HepG2 (cell line): ENCODE results near the gene HCFC1. TPM values are rescaled to one million over a fixed set of nuclear protein-coding genes. Genes with fewer than 3 reads are reported as not detected.

Experiments
- ELF4 ChIP-seq: sonication (generic); formaldehyde crosslinking; IDR thresholded peaks from 2 replicates; pipeline ENCODE4 v1.5.0; 2020; ENCODE audit warnings: missing genetic modification reagents, mild to moderate bottlenecking, moderate library complexity, borderline replicate concordance
- GRHL1 ChIP-seq: sonication (generic); formaldehyde crosslinking; conservative IDR thresholded peaks from 2 replicates; pipeline ENCODE4 v1.8.0; 2022; ENCODE audit warnings: missing genetic modification reagents
- HMG20B ChIP-seq: conservative IDR thresholded peaks from 2 replicates; pipeline ENCODE4 v1.6.1; 2016; ENCODE audit warnings: missing genetic modification reagents, missing compliant biosample characterization
- MTA1 ChIP-seq: sonication (generic); formaldehyde crosslinking; IDR thresholded peaks from 2 replicates; pipeline ENCODE4 v1.4.0; 2020; ENCODE audit warnings: missing genetic modification reagents, mild to moderate bottlenecking, borderline replicate concordance
- NFKB2 ChIP-seq: sonication (generic); formaldehyde crosslinking; IDR thresholded peaks from 2 replicates; pipeline ENCODE4 v1.4.0; 2020; ENCODE audit warnings: missing genetic modification reagents, borderline replicate concordance
- PATZ1 ChIP-seq: sonication (generic); formaldehyde crosslinking; IDR thresholded peaks from 2 replicates; pipeline ENCODE4 v1.4.0; 2020; ENCODE audit warnings: missing genetic modification reagents
- PAX8 ChIP-seq: sonication (generic); formaldehyde crosslinking; IDR thresholded peaks from 2 replicates; pipeline ENCODE4 v1.8.0; 2022; ENCODE audit warnings: mild to moderate bottlenecking, missing genetic modification reagents, borderline replicate concordance
- SMC3 ChIP-seq: IDR thresholded peaks from 2 replicates; pipeline ENCODE4 v1.6.1; 2011; ENCODE audit warnings: low read length, improper control_type of control experiment
- SOX13 ChIP-seq, 3 experiments: fragments of 450-650 bp in 1 of 3; sonication (generic) in 1 of 3; formaldehyde crosslinking in 1 of 3; IDR thresholded peaks in 2 of 3; conservative IDR thresholded peaks in 1 of 3; 2 replicates each; pipeline versions ENCODE4 v1.5.0 to v1.6.1; 2016 to 2020; ENCODE audit warnings: antibody characterized with exemption in 1 of 3, mild to moderate bottlenecking in 1 of 3, missing compliant biosample characterization in 1 of 3, missing genetic modification reagents in 1 of 3, moderate library complexity in 1 of 3
- ZBTB38 ChIP-seq: sonication (generic); formaldehyde crosslinking; IDR thresholded peaks from 2 replicates; pipeline ENCODE4 v1.5.1; 2020; ENCODE audit warnings: mild to moderate bottlenecking, missing genetic modification reagents
- ZC3H4 ChIP-seq: sonication (generic); formaldehyde crosslinking; IDR thresholded peaks from 2 replicates; pipeline ENCODE4 v1.4.0; 2020; ENCODE audit warnings: missing genetic modification reagents, borderline replicate concordance
- ZFP82 ChIP-seq: sonication (generic); formaldehyde crosslinking; IDR thresholded peaks from 2 replicates; pipeline ENCODE4 v1.5.1; 2020; ENCODE audit warnings: mild to moderate bottlenecking, missing genetic modification reagents, borderline replicate concordance
- ZFYVE20 ChIP-seq: sonication (generic); formaldehyde crosslinking; IDR thresholded peaks from 2 replicates; pipeline ENCODE4 v1.8.0; 2023; ENCODE audit warnings: low read depth, mild to moderate bottlenecking, moderate library complexity, missing genetic modification reagents, borderline replicate concordance
- ZMYM3 ChIP-seq: sonication (generic); formaldehyde crosslinking; IDR thresholded peaks from 2 replicates; pipeline ENCODE4 v1.5.1; 2020; ENCODE audit warnings: mild to moderate bottlenecking, missing genetic modification reagents
- ZNF337 ChIP-seq: sonication (generic); formaldehyde crosslinking; IDR thresholded peaks from 2 replicates; pipeline ENCODE4 v1.5.1; 2020; ENCODE audit warnings: missing genetic modification reagents, low read depth, mild to moderate bottlenecking, borderline replicate concordance
- polyA plus RNA-seq, 8 experiments: library from polyadenylated mRNA; depleted of rRNA in 3 of 8; stranded (reverse) in 7 of 8; unstranded in 1 of 8; fragments of >200 nt; fragmentation: Illumina TruSeq in 4 of 8; extraction: Trizol in 4 of 8; gene quantifications; 2 replicates each; pipeline versions ENCODE4 v1.2.1 to v1.2.3, GENCODE V29; 2011 to 2016; ENCODE audit warnings: low read depth in 4 of 8, missing spikeins in 1 of 8, mixed read lengths in 1 of 8; ENCODE audit not compliant: insufficient read depth in 1 of 8
- total RNA-seq, 5 experiments: library from RNA; depleted of rRNA; stranded (reverse); fragments of >200 nt; fragmentation: Illumina TruSeq; extraction: Trizol; gene quantifications; 2 replicates each; pipeline ENCODE4 v1.2.3, GENCODE V29; 2016; ENCODE audit warnings: low read depth in 1 of 5

Gene HCFC1
- total and polyA plus RNA-seq, 2 of the 13 experiments (the other 11 are each of a cell fraction or from before 2014, with no cell fraction given): 5.8 to 17.8 TPM

- TF ChIP-seq ZBTB38 (CRISPR knock-in tag) (peak; percentile 78), ZNF337 (no peak), MTA1 (CRISPR knock-in tag) (no peak), SMC3 (no peak), SOX13 (IDR thresholded peaks at IDR 0.05) (no peak), SOX13 (CRISPR knock-in tag; conservative IDR thresholded peaks at IDR 0.05 in 1 of 2, IDR thresholded peaks at IDR 0.05 in 1 of 2) (0 out of 4 replicates have a peak, but pooled peaks of 1 of the 2 experiments have one; percentile 12), ELF4 (no peak), NFKB2 (CRISPR knock-in tag) (no peak), ZC3H4 (CRISPR knock-in tag) (peak; percentile 88; the same call in 1 of the 2 replicates), PAX8 (CRISPR knock-in tag) (no peak), ZMYM3 (CRISPR knock-in tag) (peak; percentile 62), GRHL1 (CRISPR knock-in tag) (no peak), ZFYVE20 (no peak), PATZ1 (CRISPR knock-in tag) (peak; percentile 53; the same call in 1 of the 2 replicates), HMG20B (CRISPR knock-in tag) (no peak), ZFP82 (CRISPR knock-in tag) (no peak)
These were observed 1.7 kb upstream of the HCFC1 start (continued) for GRCh38 chrX:153973127-153974002.
